M059J (cell line): ENCODE results near the gene RABGEF1. TPM values are rescaled to one million over a fixed set of nuclear protein-coding genes. Genes with fewer than 3 reads are reported as not detected.
A peak's percentile ranks its signal among the peaks of the same experiment; 100 is the strongest.
"Not testable (repeated sequence)": the region's sequence is repeated elsewhere in the genome, so short reads cannot be mapped to it uniquely, and the experiment has no call there.

Experiments used
- DNase-seq: peaks from one replicate; pipeline ENCODE4 v3.0.0-alpha.2; 2012; ENCODE audit warnings: low read depth
- total RNA-seq: library from RNA; depleted of rRNA; stranded (reverse); fragments of >200 nt; shearing (Covaris generic); gene quantifications from 2 replicates; pipeline ENCODE4 v1.2.3, GENCODE V29; 2014

RABGEF1 gene
- total RNA-seq, 1 experiment from 2014 or later = 41.6 TPM

DNA sequence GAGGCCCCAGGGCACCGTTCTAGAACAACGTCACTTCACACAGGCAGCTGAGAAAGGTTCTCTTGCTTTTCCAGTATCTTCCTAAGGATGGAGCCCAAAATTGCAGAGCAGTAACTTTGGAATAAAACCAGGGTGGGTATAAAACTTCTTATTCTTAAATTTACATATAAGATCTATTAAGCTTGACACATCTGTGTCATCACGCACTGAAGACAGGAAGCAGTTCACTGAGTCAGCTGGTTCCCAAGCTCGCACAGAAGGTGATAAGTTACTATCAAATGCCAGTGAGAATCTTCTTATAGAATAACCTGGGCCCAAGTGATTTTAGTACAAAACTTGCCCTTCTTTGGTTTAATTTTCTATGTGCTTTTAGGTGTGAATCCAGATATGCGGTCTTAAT is 70.2 kb downstream of the RABGEF1 start:
- DNase-seq = no peak

DNA sequence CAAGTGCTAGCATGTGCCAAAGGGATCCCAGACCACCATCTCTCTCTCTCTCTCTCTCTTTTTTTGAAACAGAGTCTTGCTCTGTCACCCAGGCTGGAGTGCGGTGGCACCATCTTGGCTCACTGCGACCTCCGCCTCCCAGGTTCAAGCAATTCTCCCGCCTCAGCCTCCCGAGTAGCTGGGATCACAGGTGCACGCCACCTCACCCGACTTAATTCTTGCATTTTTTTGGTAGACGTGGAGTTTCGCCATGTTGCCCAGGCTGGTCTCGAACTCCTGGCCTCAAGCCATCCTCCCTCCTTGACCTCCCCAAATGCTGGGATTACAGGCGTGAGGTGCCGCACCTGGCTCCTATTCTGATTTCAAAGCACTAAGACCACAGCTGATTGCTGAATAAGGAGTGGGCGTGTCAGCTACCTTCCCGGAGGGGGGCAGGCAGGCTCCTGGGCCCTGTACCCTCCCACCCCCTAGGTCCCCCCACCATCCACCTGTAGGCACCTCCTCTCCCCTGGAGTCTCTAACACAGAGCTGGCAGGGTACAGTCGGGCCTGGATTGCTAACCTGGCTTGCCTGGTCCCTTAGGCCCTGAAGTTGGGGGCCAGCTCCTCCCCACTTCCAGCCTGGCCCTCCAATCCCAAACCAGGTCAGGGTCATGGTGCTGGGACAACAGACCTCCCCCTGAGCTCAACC is 74.8 kb downstream of the RABGEF1 start:
- DNase-seq = not testable (repeated sequence)

DNA sequence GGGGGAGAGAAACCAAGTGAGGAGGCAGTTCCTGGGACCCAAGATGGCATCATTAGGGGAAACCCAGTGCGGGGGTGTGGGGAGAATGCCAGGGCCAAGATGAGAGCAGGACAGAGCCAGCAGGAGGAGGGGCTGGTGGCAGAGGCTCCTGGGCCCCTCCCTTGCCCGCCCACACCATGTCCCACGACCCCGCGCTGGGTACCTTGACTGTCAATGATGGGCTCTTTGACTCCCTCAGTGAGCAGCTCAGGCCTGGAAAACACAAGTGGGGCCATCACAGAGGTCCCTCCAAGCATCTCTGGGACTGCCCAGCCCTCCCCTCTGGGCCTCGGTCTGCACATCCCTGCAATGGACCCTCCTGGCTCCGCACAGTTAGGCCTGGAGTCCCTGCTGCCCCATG is 75.4 kb downstream of the RABGEF1 start:
- no peak for DNase-seq

DNA sequence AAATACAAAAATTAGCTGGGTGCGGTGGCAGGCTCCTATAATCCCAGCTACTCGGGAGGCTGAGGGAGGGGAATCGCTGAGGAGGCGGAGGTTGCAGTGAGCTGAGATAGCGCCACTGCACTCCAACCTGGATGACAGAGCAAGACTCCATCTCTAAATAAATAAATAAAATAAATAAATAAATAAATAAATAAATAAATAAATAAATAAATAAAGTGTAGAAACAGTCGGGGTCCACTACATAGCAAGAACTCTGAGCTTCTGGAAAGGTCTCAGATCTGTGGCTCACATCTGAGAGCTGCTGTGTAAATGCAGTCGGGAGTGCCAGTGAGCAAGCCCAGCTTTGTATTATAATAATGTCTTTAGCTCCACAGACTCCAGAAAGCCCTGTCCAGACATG is 76.1 kb downstream of the RABGEF1 start:
- DNase-seq = not testable (repeated sequence)

DNA sequence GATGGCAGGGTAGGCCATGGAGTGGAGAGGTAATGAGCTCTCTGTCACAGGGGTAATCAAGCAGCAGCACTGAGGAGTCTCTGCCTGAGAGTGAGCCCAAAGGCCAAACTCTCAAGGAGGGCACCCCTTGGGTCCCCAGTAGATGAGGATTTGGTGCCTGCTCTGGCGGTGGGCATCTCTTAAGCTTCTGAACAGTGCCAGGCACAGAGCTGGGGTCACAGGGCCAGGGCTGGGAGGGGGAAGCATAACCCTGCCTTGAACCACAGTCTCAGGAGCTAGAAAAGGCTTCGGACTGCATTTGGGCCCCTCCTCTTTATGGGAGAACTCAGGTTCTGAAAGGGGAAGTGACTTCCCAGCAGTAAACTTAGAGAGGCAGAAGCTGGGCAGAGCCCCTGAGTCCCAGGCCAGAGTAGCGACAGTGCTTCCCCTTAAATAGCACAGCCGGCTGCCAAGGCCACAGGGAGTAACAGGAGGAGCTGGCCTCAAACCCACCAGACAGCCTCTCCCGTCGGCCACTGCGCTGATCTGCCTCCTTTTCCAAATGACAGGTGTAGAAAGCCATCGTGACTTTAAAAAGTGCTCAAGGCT is 76.8 kb downstream of the RABGEF1 start:
- DNase-seq = not testable (repeated sequence)

DNA sequence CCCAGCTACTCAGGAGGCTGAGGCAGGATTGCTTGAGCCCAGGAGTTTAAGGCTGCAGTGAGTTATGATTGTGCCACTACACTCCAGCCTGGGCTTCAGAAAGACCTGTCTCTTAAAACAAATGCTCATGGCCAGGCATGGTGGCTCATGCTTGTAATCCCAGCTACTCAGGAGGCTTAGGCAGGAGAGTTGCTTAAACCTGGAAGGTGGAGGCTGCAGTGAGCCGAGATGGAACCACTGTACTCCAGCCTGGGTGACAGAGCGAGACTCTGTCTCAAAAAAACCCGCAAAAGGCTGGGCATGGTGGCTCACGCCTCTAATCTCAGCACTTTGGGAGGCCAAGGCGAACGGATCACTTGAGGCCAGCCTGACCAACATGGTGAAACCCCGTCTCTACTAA is 77.4 kb downstream of the RABGEF1 start:
- DNase-seq = not testable (repeated sequence)

DNA sequence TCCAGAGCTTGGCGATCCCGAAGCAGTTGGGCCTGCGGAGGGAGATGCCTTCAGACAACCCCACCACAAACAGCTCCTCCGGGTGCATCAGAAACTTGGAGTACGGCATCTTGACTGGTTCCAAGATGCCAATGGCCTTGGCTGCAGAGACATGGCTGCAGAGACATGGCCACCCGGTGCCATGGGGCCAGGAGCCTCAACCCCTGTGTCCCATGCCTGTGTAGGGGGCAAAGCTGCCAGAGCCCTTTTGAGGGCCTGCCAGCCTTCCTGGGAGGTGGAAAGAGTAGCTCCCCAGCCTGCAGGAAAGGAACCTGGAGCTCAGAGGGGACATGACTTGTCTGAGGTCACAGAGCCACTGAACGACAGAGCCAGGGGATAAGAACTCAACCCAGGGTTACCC is 83.5 kb downstream of the RABGEF1 start:
- no peak for DNase-seq

DNA sequence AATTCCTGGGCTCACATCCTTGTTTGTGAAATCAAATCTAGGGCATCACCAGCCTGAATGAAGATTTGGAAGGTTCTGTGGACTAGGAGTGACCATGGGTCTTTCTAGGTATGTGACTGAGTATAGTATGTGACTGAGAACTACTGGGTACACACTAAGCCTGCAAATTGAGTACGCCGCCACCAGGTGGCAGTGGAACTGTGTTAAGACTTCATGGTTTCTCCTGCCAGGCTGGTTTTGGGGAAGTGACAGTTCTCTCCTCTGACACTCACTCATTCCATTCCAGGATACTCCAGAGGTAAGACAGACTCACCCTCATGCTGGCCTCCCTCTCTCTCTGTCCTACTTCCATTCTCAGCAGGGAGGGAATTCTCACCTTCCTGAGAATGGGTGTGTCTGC is 85.0 kb downstream of the RABGEF1 start:
- peak; percentile 12 for DNase-seq

DNA sequence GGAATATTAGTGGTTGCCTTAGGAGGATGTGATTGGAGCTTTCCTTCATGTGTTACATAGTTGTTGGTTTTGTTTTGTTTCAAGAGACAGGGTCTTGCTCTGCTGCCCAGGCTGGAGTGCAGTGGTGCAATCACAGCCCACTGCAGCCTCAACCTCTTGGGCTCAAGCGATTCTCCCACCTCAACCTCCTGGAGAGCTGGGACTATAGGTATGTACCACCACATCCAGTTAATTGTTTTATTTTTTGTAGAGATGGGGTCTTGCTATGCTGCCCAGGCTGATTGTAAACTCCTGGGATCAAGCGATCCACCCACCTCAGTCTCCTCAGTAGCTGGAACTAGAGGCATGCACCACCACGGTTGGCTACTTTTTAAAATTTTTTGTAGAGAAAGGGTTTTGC is 86.1 kb downstream of the RABGEF1 start:
- DNase-seq = no peak

DNA sequence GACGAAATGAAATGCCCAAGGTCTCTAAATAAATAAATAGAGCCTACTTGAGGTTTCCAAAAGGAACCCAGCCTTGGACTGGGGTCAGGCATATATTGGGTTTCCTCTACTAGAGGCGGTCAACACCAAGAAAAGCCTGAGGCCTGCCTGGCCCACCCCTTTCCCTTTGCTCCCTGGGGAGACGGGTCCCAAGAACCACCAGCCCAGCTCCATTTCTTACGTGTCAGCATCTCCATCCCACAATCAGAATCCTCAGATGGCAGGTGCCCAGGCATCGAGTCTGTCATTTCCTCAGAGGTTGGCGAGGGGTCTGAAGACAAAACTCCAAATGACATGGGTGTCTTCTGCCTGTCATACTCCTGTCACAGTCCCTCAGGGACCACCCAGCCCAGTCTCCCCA is 90.4 kb downstream of the RABGEF1 start:
- not testable (repeated sequence) for DNase-seq

DNA sequence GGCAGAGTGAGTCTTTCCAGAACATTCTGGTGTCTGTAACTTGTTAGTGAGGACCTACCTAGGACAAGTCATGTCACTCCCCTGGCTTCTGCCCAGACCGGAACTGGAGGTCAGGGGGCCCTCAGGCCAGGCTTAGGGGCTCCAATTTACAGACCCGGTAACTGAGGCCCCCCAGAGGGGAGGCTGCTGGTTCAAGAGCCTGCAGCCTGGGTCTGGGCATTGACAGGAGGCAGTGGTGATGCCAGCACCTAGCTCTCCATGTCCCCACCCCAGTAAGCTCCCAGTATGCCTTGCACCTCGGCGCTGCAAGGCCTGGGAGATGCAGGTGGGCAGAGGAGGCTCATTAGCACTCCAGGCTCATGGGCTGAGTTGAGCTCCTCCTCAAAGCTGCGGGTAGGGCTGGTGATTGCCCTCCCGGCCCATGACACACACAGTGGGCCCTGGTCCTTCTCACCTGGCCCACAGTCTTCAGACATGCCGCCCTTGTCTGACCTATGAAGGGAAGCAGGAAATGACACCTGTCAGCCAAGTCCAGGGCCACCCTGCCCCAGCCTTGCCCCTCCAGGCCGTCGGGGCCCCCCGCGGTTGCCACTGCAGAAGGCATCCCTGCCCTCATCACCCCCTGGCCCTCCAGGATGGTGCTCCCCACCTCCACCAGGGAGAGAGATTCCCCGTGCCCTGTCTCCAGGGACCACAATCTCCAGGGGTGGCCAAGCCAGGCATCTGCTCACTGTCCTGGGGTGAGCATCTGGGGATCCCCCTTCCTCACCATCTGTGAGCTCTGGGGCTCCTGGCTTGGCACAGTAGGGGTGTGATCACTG is 92.2 kb downstream of the RABGEF1 start:
- DNase-seq = no peak

DNA sequence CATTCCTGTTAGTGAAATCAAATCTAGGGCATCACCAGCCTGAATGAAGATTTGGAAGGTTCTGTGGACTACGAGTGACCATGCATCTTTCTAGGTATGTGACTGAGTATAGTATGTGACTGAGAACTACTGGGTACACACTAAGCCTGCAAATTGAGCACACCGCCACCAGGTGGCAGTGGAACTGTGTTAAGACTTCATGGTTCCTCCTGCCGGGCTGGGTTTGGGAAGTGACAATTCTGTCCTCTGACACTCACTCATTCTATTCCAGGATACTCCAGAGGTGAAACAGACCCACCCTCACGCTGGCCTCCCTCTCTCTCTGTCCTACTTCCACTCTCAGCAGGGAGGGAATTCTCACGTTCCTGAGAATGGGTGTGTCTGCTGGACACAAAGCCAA is 96.5 kb downstream of the RABGEF1 start:
- no peak for DNase-seq

DNA sequence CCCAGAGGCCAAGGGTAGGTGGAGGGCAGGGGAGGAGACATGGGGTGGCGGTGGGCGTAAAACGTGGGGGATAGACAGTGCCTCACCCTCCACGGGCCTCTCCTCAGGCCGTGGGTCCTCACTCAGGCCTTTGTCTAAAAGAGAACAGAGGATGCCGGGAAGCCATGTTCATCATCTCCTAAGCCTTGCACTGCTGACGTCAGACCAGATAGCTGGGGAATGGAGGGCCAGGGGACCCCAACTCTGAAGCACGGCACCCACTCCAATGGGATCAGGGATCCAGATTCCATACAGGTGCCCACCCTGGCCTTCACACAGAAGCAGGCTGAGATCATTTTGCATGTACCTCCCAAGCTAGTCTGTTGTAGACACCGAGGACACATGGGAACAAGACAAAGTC is 97.1 kb downstream of the RABGEF1 start:
- no peak for DNase-seq

DNA sequence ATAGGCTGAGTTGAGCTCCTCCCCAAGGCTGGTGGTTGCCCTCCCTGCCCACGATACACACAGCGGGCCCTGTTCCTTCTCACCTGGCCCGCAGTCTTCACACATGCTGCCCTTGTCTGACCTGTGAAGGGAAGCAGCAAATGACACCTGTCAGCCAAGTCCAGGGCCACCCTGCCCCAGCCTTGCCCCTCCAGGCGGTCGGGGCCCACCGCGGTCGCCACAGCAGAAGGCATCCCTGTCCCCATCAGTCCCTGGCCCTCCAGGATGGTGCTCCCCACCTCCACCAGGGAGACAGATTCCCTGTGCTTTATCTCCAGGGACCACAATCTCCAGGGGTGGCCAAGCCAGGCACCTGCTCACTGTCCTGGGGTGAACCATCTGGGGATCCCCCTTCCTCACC is 99.3 kb downstream of the RABGEF1 start:
- no peak for DNase-seq

DNA sequence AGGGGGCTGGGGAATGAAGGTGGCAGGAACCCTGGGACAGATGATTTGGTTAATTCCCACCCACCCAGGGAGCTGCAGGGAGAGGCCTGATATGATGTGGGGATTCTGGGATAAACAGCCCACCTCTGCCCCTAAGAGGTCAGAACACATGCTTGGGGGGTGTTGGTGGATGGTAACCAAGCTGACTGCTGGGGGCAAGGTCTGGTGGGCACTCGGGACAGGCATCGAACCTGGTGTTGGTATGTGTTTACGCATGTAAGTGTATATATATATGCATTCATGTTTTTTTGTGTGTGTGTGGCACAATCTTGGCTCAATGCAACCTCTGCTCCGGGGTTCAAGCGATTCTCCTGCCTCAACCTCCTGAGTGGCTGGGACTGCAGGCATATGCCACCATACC is 99.8 kb downstream of the RABGEF1 start:
- no peak for DNase-seq

DNA sequence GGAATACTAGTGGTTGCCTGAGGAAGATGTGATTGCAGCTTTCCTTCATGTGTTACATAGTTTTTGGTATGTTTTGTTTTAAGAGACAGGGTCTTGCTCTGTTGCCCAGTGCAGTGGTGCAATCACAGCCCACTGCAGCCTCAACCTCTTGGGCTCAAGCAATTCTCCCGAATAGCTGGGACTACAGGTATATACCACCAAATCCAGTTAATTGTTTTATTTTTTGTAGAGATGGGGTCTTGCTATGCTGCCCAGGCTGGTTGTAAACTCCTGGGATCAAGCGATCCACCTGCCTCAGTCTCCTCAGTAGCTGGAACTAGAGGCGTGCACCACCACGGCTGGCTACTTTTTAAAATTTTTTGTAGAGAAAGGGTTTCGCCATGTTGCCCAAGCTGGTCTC is 101.4 kb downstream of the RABGEF1 start:
- DNase-seq = no peak

DNA sequence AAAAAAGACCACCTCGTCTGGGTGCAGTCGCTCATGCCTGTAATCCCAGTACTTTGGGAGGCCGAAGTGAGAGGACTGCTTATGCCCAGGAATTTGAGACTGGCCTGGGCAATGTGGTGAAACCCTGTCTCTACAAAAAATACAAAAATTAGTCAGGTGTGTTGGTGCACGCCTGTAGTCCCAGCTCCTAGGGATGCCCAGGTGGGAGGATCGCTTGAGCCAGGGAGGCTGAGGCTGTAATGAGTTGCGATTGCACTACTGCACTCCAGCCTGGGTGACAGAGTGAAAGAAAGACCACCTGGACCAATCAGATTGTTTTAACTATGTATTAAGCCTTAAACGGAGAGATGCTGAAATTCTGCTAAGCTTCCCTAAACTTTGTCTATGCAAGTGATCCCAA is 103.0 kb downstream of the RABGEF1 start:
- DNase-seq = not testable (repeated sequence)

DNA sequence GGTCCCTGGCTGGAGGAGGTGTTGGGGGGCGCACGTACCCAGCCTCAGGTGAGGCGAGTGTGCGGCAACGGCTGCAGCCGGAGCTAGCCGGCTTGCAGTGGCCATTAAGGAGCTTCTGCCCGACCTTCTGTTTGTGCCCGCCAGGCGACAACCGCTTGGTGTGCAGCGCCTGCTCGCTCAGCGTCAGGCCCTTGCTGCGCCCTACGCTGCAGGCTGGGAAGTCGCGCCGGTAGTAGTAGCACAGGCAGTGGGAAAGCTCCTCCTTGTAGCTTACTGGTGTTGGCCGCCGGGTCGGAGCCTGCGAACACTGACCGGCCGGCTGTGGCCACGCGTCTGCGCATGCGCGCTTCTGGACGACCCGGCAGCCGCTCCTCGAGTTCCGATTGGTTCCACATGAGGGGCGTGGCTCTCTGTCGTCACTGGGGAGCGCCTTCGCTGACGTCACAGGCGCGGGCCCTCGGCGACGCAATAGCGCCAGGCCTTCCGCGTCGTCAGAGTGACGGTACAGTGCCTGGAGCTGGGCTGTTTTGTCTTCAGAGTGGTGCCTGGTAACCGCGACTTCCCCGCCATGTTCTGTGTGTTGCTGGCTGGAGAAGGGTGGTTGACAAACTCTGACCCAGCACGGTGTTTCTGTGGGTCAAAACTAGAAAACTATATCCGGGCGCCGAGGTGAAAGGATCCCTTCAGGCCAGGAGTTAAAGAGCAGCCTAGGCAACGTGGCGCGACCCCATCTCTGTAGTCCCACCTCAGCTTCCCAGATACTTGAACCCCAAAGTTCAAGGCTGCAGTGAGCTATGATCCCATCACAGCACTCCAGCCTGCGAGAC is 104.2 kb downstream of the RABGEF1 start:
- peak; percentile 97 for DNase-seq

DNA sequence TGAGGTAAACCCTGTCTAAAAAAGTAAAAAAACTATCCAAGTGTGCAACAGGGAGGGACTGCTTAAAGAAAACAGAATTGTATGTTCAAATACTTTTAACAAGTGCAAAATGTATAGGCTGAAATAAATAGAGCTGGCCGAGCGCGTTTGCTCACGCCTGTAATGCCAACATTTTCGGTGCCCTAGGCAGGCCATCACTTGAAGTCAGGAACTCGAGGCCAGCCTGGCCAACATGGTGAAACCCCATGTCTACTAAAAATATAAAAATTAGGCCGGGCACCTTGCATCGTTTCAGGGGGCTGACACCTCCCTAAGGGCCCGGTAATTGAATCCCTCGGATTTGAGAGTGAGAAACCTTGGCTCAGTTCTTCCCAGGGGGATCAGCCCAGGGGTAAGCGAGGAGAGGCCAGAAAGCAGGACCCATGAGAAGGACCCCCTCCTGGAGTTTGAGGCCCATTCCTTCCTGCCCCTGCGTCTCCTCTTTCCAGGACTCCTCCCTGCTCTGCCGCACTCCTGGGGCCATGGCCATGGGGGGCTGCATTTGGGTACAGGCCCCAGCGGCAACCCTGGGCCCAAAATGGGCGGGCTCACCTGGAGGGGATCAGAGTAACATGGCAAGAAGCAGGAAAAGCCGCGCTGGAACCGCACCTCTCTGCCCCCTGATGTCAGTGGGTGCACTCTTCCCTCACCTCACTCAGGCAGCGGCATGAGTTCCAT is 105.0 kb downstream of the RABGEF1 start:
- DNase-seq = no peak

DNA sequence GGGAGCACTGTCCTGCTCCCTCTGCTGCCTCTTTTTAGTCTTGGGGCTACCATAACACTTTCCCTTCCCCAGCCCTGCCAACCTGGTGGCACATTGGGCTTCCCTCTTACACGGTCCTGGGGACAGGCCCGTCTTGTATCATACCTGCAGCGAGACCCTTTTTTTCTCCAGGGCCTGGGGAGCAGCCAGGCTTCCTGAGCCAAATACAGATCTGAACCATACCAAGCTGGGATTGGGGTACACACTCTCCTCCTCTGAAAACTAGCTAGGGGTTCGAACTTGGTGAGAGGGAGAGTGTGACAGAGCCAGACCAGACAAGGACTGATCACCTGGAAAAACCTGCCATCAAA is 105.5 kb downstream of the RABGEF1 start:
- DNase-seq = not testable (repeated sequence)

DNA sequence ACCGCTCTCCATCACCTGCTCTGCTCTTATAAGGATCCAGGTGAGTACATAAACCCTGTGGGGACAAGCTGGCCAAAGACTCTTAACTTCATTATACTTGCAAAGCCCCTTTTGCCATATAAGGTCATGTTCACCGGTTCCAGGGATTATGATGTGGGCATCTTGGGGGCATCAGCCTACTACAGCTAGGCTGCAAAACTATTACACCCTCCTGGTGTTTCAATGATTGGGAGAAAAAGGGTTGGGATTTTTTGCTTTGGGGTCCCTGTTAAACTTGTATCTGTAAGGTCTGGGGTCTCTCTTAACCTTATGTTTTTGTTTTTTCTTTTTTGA is 107.0 kb downstream of the RABGEF1 start:
- not testable (repeated sequence) for DNase-seq
